HL-60/S4 treated with phorbol 12-myristate 13-acetate at 8.2 ng/mL for 4 days and 3 days (cell line): Measurements from ENCODE around the gene MTHFD1.
"Not testable (repeated sequence)": the region's sequence is repeated elsewhere in the genome, so short reads cannot be mapped to it uniquely, and the experiment has no call there.

Source experiments
- in situ Hi-C: fragments of 300-500 bp; cut with MboI; formaldehyde crosslinking; loops from 2 replicates; pipeline ENCODE4 v1.15.0; 2022; ENCODE audit warnings: low sequenced_read_pairs

The MTHFD1 gene

GRCh38 chr14:64387782-64388532 lies at the start of gene MTHFD1:
Gene MTHFD1 (plus strand): TSS chr14:64388353. CDS start chr14:64388428, 75 bp downstream.
- in situ Hi-C loops = no loop called here

GRCh38 chr14:64338616-64339316 lies 49.4 kb upstream of the MTHFD1 start:
- in situ Hi-C loops = no loop called here

DNA sequence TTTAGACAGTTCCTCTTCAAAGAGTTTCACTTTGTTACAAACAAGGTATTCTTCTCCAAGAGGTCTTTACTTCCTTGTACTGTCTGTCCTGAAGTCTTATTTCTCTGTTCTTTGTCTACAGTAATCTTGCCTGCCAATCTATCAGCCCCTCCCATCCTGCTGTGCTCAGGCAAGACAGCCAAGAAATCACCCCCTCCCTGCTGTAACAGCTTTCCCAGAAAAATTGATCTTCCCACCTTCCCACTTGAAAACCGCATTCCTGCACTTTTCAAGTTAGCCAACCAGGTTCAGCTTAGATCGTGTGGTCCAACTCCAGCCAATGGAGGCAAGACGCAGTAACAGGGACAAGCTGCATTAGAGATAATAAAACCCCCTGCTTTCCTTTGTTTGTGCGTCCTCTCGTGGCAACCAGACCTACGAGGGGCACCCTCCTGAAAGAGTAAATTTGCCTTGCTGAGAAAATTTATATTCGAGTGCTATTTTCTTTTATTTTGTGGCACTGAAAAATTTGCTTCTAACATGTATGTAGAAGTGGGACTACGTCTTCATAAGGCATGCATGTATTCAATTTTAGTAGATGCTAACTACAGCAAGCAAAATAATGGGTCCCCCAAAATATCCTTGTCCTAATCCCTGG lies 47.5 kb upstream of the MTHFD1 start:
- in situ Hi-C loops = no loop called here

DNA sequence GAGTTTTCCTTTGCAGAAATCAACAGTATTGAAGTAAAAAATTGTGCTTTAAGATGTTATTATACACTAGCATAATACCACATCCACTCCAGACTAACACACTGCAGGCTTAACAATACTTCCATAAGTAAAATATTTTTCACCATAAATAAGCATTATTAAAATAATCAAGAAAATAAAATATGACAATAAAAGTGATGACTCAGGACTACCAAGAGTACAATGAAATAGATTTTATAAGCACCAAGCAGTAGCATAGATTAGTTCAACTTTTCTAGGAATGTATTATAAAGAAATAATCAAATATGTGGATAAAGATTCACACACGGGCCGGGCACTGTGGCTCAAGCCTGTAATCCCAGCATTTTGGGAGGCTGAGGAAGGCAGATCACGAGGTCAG lies 40.4 kb upstream of the MTHFD1 start:
- in situ Hi-C loops = no loop called here

- in situ Hi-C loops = no loop called here
These were observed 38.2 kb upstream of the MTHFD1 start for GRCh38 chr14:64349741-64350490.

DNA sequence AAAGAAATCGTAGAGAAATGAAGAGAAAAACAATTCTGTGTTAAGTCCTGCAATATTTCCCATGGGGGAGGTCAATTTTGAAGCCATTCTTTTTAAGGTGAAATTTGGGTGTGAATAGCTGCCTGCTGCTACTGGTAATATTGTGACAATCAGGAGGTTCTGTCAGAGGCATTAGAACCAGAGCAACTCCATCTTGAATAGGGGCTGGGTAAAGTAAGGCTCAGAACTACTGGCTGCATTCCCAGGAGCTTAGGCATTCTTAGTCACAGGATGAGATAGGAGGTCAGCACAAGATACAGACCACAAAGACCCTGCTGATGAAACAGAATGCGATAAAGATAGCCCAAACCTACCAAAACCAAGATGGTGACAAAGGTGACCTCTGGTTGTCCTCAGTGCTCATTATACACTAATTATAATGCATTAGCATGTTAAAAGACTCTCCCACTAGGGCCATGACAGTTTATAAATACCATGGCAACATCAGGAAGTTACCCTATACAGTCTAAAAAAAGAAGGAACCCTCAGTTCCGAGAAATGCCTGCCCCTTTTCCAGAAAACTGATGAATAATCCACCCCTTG lies 24.8 kb upstream of the MTHFD1 start:
- in situ Hi-C loops = no loop called here

DNA sequence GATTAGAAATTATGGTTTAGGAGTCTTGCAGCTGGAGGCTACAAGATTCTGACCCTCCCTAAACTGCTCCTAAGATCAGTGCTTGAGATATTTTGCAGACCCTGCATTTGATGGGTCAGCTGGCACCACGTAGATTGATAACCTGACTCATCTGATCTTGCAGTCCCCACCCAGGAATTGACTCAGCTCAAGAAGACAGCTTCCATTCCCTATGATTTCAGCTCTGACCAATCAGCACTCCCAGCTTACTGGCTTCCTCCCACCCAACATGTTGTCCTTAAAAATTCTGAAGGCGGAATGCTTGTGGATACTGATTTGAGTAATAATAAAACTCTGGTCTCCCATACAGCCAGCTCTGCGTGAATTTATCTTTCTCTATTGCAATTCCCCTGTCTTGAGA lies 23.2 kb upstream of the MTHFD1 start:
- in situ Hi-C loops = no loop called here

GRCh38 chr14:64365358-64365889 lies 22.7 kb upstream of the MTHFD1 start:
- in situ Hi-C loops = not testable (repeated sequence)

- in situ Hi-C loops = no loop called here
These were observed 19.0 kb upstream of the MTHFD1 start for GRCh38 chr14:64369201-64369600.

DNA sequence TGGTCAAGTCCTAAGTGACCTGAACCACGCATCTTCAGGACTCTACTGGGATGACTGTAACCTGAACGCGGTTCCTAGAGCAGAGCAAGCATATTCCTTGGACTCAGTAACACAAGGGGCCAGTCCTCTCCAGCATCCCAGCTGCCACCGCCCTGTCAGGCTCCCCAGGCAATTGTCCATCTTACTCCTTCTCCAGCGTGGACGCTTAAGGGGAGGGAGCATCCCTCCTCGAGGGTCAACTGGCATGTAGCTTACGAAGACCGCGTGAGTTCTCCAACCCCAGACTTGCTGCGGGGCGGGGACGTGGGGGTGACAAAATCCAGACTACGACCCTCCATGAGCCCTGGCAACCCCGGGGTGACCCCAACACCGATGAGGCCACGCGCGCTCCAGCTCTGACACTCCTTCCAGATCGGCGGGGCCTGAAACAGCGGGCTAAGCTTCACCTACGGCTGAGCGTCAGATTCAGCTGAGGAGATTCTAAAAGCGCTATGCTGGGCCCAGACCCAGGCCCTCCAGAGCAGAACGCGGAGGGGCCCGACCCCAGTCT lies 846 bp upstream of the MTHFD1 start:
- in situ Hi-C loops = no loop called here

GRCh38 chr14:64388533-64389285 lies 556 bp downstream of the MTHFD1 start:
- in situ Hi-C loops = no loop called here

DNA sequence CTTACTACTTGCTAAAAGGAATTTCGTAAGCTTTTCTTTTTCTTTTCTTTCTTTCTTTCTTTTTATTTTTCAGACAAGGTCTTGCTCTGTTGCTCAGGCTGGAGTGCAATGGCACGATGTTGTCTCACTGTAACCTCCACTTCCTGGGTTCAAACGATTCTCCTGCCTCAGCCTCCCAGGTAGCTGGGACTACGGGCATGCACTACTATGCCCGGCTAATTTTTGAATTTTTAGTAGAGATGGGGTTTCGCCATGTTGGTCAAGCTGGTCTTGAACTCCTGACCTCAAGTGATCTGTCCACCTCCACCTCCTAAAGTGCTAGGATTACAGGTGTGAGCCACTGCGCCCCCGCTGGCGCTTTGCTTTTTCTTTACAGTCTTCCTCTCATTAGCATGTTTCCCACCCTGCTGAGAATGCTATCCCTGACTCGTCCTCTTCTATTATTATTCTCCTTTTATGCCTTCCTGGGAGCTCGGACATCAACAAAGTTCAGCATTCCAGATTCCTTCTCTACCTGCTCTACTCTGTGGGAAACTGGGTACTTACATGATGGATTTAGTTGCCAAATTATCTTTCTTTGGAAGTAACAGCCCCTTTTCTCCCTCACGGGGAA lies 3.1 kb downstream of the MTHFD1 start:
- in situ Hi-C loops = no loop called here

- in situ Hi-C loops = no loop called here
These were observed 3.8 kb downstream of the MTHFD1 start for GRCh38 chr14:64391986-64392385.

DNA sequence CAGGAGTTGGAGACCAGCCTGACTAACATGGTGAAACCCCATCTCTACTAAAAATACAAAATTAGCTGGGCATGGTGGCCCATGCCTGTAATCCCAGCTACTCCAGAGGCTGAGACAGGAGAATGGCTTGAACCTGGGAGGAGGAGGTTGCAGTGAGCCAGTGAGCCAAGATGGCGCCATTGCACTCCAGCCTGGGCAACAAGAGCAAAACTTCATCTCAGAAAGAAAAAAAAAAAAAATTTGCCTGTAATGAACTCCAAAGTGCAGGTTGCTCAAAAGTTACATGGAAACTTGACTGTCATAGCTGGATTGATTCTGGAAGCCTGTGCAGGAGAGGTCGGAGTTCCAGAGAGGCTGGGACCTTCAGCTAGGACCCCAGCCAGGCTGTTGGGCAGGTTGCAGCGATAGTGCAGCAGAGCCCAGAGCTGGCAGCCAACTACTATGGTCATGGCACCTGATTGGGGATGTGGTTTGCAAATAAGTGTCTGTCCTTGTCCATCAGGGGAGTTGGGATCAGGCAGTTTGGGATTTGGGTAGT lies 5.1 kb downstream of the MTHFD1 start:
- in situ Hi-C loops = not testable (repeated sequence)

DNA sequence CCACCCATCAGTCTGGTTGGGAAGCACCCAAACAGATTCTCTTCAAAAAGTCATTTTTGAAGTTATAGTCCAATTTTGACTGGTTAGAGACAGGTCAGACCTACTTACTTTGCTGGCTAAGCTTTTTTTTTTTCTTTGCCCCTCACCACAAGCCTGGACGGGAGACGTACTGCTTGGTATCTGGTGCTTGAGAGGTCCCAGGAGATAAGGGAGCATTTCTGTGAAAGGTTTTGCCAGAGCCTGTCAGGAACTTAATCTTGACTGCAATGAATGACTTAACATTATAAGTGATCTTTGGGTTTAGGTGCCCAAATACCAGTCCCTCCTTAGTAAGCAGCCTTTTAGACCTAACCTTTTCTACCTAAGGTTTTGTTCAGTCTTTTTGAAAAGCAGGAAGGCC lies 6.3 kb downstream of the MTHFD1 start:
- in situ Hi-C loops = no loop called here

DNA sequence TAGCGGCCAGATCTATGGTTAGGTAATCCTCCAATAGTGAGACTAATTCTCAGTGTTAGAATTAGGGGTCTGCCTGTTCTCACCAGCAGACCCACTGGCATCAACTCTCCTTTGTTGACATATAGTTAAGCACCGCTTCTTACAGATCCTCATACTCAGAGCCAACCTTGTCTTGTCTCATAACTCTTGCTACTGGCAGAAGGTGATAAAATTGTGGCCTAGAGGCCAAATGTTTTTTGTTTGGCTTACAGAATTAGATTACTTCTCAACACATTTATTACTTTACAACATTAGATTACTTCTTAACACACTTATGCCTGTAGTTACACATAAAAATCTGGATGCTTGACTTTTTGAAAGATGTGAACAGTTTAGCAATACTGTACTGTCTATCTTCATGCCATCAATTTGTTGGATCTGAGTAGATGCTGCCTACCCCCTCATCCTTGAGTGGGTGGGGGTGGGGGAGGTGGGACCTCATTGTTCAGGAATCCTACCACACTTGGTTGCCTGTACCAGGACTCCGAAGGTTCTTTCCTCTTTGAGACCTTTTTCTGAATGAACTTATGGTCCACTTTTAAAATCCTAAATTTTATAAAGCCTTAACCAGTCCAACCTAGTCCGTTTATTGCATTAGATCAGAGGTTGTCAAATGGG lies 7.0 kb downstream of the MTHFD1 start:
- in situ Hi-C loops = no loop called here

GRCh38 chr14:64400829-64401459 lies 12.8 kb downstream of the MTHFD1 start:
- in situ Hi-C loops = no loop called here

DNA sequence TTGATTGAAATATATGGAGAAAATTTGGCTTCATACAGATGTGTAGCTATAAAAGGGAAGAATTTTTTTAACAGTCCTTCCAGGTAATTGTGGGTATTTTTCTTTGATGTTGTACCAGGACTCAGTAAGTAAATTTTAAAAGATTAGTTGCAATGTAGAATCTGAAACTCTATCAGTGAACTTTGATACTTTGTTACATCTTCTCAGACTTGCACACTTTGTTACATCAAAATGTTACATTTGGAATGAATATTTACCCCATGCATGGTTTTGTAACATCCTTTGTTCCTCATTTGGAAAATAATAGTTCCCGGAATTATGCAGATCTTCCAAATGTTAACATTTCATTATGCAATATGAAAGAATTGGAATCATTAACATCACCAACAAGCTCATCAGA lies 13.8 kb downstream of the MTHFD1 start:
- in situ Hi-C loops = no loop called here
